ENCODE data around the gene HNRNPA0. TPM values are rescaled to one million over a fixed set of nuclear protein-coding genes. Genes with fewer than 3 reads are reported as not detected.
A peak's percentile ranks its signal among the peaks of the same experiment; 100 is the strongest.

Gene HNRNPA0
- total and polyA plus RNA-seq, 2 of the 4 experiments (the other 2 are of a cell fraction), result 5.2 to 12.2 TPM

DNA sequence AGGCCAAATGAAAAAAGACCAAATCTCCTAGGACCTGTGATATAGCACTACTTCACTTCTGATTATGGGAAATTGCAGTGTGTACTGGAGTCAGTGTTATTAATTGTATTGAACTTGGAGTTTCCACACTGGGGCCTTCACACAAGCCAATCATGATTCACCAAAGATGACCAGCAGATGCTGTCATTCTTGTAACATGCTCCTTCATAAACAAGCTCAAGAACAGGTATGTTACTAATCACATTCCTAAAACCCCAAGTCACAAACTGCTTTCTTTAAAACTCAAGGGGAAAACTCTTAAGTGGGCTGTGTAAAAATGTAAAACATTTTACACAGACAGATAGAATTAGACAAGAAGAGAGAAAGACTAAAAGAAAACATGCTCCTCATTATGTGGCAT lies 23.8 kb downstream of the HNRNPA0 start:
- Histone ChIP-seq H2BK15ac (ENCODE audit: low read depth, low read length) (no peak overlapping the region), H2BK5ac (ENCODE audit: low read depth, low read length, poor library complexity, severe bottlenecking) (no peak overlapping the region), H4K20me1 (ENCODE audit: insufficient read depth, low read length) (no peaks in the 10 kb centered on the region), H3K9ac (ENCODE audit: low read depth, low read length) (no peak overlapping the region), H2AK9ac (replicated peaks; ENCODE audit: low read depth, low read length, poor library complexity) (no peak overlapping the region), H4K91ac (ENCODE audit: insufficient read depth, low read depth, low read length) (no peak overlapping the region), H3K4me3 (ENCODE audit: insufficient read depth, low read depth, low read length) (no peak overlapping the region), H2BK120ac (ENCODE audit: low read depth, low read length) (no peak overlapping the region), H3K23ac (ENCODE audit: low read depth, low read length) (no peak overlapping the region), H3K4me1 (ENCODE audit: control insufficient read depth, insufficient read depth, low read length) (no peaks in the 10 kb centered on the region), H3K36me3 (ENCODE audit: control insufficient read depth, insufficient read depth, low read length) (no peaks in the 10 kb centered on the region), H3K4ac (ENCODE audit: low read depth, low read length) (no peak overlapping the region), H3K56ac (ENCODE audit: extremely low read depth, insufficient read depth, low read length) (no peak overlapping the region), H4K8ac (ENCODE audit: low read depth in 2 of 2, low read length in 2 of 2) (no peak overlapping the region), H3K9me1 (ENCODE audit: insufficient read depth, low read length) (no peaks in the 10 kb centered on the region; the same call in 1 of the 2 replicates), H3K9me3 (ENCODE audit: control insufficient read depth, insufficient read depth, low read length) (no peaks in the 10 kb centered on the region), H3K18ac (ENCODE audit: low read depth, low read length) (no peak overlapping the region), H3K27me3 (ENCODE audit: control insufficient read depth, insufficient read depth, low read length) (no peaks in the 10 kb centered on the region), H3K4me2 (ENCODE audit: low read depth, low read length) (no peak overlapping the region), H3K14ac (replicated peaks; ENCODE audit: low read depth, low read length) (no peak overlapping the region), H3K27ac (ENCODE audit: insufficient read depth, low read length) (no peak overlapping the region), H2AFZ (replicated peaks; ENCODE audit: low read length, poor library complexity) (no peak overlapping the region), H4K5ac (ENCODE audit: low read depth, low read length) (no peak overlapping the region), H2AK5ac (ENCODE audit: low read depth, low read length) (no peak overlapping the region), H3K79me1 (ENCODE audit: low read depth in 1 of 2, low read length in 2 of 2) (no peaks in the 10 kb centered on the region; a peak in 1 of 4 replicates), H2BK20ac (ENCODE audit: low read depth, low read length) (no peak overlapping the region)
- dilution Hi-C loops (cut with HindIII; ENCODE audit: low sequenced_read_pairs, unreplicated experiment) (no loop called here), in situ Hi-C loops (cut with MboI; ENCODE audit: low sequenced_read_pairs) (loop anchor here (25.0 kb wide), 1 partner anchor 418 kb away; no protein-coding TSS in a partner anchor), intact Hi-C loops (cut with micrococcal nuclease) (no loop called here)
- ChIA-PET POLR2A (ENCODE audit: unreplicated experiment) (no interaction called here), CTCF (interaction anchor here (0.8 to 1.3 kb wide), 3 partner anchors 9 to 12 kb away, joined by 3 to 9 read pairs (median 3); no protein-coding TSS in a partner anchor)
- no peak for TF ChIP-seq RCOR1 (IDR thresholded peaks at IDR 0.05; ENCODE audit: insufficient replicate concordance, low read length)
- TF ChIP-seq, protein P1, sequence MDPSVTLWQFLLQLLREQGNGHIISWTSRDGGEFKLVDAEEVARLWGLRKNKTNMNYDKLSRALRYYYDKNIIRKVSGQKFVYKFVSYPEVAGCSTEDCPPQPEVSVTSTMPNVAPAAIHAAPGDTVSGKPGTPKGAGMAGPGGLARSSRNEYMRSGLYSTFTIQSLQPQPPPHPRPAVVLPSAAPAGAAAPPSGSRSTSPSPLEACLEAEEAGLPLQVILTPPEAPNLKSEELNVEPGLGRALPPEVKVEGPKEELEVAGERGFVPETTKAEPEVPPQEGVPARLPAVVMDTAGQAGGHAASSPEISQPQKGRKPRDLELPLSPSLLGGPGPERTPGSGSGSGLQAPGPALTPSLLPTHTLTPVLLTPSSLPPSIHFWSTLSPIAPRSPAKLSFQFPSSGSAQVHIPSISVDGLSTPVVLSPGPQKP (IDR thresholded peaks at IDR 0.05; ENCODE audit: borderline replicate concordance, low read depth, low read length), result no peak
- TF ChIP-seq FOS (IDR thresholded peaks at IDR 0.05; ENCODE audit: low read depth, low read length), result no peak
- TF ChIP-seq RAD21 (IDR thresholded peaks at IDR 0.05; ENCODE audit: low read length), result no peak
- TF ChIP-seq, protein P2, sequence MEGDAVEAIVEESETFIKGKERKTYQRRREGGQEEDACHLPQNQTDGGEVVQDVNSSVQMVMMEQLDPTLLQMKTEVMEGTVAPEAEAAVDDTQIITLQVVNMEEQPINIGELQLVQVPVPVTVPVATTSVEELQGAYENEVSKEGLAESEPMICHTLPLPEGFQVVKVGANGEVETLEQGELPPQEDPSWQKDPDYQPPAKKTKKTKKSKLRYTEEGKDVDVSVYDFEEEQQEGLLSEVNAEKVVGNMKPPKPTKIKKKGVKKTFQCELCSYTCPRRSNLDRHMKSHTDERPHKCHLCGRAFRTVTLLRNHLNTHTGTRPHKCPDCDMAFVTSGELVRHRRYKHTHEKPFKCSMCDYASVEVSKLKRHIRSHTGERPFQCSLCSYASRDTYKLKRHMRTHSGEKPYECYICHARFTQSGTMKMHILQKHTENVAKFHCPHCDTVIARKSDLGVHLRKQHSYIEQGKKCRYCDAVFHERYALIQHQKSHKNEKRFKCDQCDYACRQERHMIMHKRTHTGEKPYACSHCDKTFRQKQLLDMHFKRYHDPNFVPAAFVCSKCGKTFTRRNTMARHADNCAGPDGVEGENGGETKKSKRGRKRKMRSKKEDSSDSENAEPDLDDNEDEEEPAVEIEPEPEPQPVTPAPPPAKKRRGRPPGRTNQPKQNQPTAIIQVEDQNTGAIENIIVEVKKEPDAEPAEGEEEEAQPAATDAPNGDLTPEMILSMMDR (conservative IDR thresholded peaks at IDR 0.05; ENCODE audit: low read depth, low read length), result no peak
- no peak for TF ChIP-seq POLR2A (IDR thresholded peaks at IDR 0.05; ENCODE audit: low read depth, low read length)
- no peak for TF ChIP-seq MAFK (IDR thresholded peaks at IDR 0.05; ENCODE audit: low read depth, low read length)
- TF ChIP-seq, protein P3, sequence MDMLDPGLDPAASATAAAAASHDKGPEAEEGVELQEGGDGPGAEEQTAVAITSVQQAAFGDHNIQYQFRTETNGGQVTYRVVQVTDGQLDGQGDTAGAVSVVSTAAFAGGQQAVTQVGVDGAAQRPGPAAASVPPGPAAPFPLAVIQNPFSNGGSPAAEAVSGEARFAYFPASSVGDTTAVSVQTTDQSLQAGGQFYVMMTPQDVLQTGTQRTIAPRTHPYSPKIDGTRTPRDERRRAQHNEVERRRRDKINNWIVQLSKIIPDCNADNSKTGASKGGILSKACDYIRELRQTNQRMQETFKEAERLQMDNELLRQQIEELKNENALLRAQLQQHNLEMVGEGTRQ (IDR thresholded peaks at IDR 0.05; ENCODE audit: low read depth, low read length), result no peak
- no peak for TF ChIP-seq MAZ (IDR thresholded peaks at IDR 0.05; ENCODE audit: borderline replicate concordance, low read depth, low read length)
- no peak for TF ChIP-seq BHLHE40 (IDR thresholded peaks at IDR 0.05; ENCODE audit: low read depth, low read length)
- no TSS peak for BruUV-seq (replicated peaks)
- ATAC-seq (ENCODE audit: low read depth), result peak; percentile 30
- DNase-seq, result peak; percentile 78

Measured in IMR-90 (cell line).